Neural progenitor cell (in vitro differentiated cells): ENCODE measurements around the gene PPIB. TPM values are rescaled to one million over a fixed set of nuclear protein-coding genes. Genes with fewer than 3 reads are reported as not detected.

Source experiments
- DNase-seq: peaks from one replicate; pipeline ENCODE4 v3.0.0-alpha.2; 2016; ENCODE audit warnings: low spot score
- H2AFZ ChIP-seq: fragments of 200-600 bp; sonication (generic); replicated peaks from 2 replicates; pipeline ENCODE4 v1.6.1; 2016; ENCODE audit warnings: antibody characterized with exemption
- H3F3A ChIP-seq: fragments of 200-600 bp; sonication (generic); 2 replicates; pipeline ENCODE4 v1.6.1; 2016; ENCODE audit warnings: antibody characterized with exemption, low read depth
- H3K27ac ChIP-seq: fragments of 200-600 bp; sonication (generic); 2 replicates; pipeline ENCODE4 v1.5.1; 2016; ENCODE audit warnings: mild to moderate bottlenecking
- H3K27me3 ChIP-seq: fragments of 200-600 bp; sonication (generic); 2 replicates; pipeline ENCODE4 v1.6.1; 2016; ENCODE audit warnings: mild to moderate bottlenecking, moderate library complexity
- H3K36me3 ChIP-seq: fragments of 200-600 bp; sonication (generic); 2 replicates; pipeline ENCODE4 v1.5.1; 2016
- H3K4me1 ChIP-seq: fragments of 200-600 bp; sonication (generic); 2 replicates; pipeline ENCODE4 v1.6.1; 2016; ENCODE audit warnings: mixed run types
- H3K4me2 ChIP-seq: fragments of 200-600 bp; sonication (generic); 2 replicates; pipeline ENCODE4 v1.6.1; 2016
- H3K4me3 ChIP-seq: fragments of 200-600 bp; sonication (generic); 2 replicates; pipeline ENCODE4 v1.5.1; 2016
- H3K79me2 ChIP-seq: fragments of 200-600 bp; sonication (generic); 2 replicates; pipeline ENCODE4 v1.6.1; 2016; ENCODE audit warnings: low read depth
- H3K9ac ChIP-seq: fragments of 200-600 bp; sonication (generic); 2 replicates; pipeline ENCODE4 v1.6.1; 2016
- H3K9me3 ChIP-seq: fragments of 200-600 bp; sonication (generic); 2 replicates; pipeline ENCODE4 v1.5.1; 2016; ENCODE audit warnings: low read depth
- H4K20me1 ChIP-seq: fragments of 200-600 bp; sonication (generic); 2 replicates; pipeline ENCODE4 v1.6.1; 2016; ENCODE audit warnings: low read depth
- H3K27ac Mint-ChIP-seq: 3 replicates; pipeline ENCODE4 v1.8.0; 2021; ENCODE audit warnings: mixed read lengths
- H3K27me3 Mint-ChIP-seq: 2 replicates; pipeline ENCODE4 v1.8.0; 2022; ENCODE audit warnings: low read depth, mild to moderate bottlenecking, inconsistent platforms, moderate library complexity, mixed read lengths; ENCODE audit not compliant: insufficient read depth
- H3K36me3 Mint-ChIP-seq: 3 replicates; pipeline ENCODE4 v1.8.0; 2021; ENCODE audit warnings: mixed read lengths
- H3K4me1 Mint-ChIP-seq: 3 replicates; pipeline ENCODE4 v1.8.0; 2021; ENCODE audit warnings: mixed read lengths
- H3K4me3 Mint-ChIP-seq: 3 replicates; pipeline ENCODE4 v1.8.0; 2021; ENCODE audit warnings: mild to moderate bottlenecking, moderate library complexity, mixed read lengths
- H3K9me3 Mint-ChIP-seq: 3 replicates; pipeline ENCODE4 v1.8.0; 2020; ENCODE audit warnings: mixed read lengths
- EZH2 ChIP-seq: fragments of 200-600 bp; sonication (generic); IDR thresholded peaks from 2 replicates; pipeline ENCODE4 v1.6.1; 2017; ENCODE audit warnings: antibody characterized with exemption, mild to moderate bottlenecking, moderate library complexity
- EZH2phosphoT487 ChIP-seq: fragments of 200-600 bp; sonication (generic); IDR thresholded peaks from 2 replicates; pipeline ENCODE4 v1.6.1; 2017; ENCODE audit warnings: antibody characterized with exemption
- total RNA-seq: library from RNA; depleted of rRNA; stranded (reverse); fragments of >200 nt; gene quantifications from 2 replicates; pipeline ENCODE4 v1.2.3, GENCODE V29; 2015; ENCODE audit warnings: low replicate concordance
- TF ChIP-seq, protein P1 (sequence below): fragments of 200-600 bp; sonication (generic); IDR thresholded peaks from 2 replicates; pipeline ENCODE4 v1.5.1; 2017; ENCODE audit warnings: antibody characterized with exemption, mild to moderate bottlenecking

Gene PPIB
- total RNA-seq, 1 donor from 2014 or later, result 109 TPM

DNA sequence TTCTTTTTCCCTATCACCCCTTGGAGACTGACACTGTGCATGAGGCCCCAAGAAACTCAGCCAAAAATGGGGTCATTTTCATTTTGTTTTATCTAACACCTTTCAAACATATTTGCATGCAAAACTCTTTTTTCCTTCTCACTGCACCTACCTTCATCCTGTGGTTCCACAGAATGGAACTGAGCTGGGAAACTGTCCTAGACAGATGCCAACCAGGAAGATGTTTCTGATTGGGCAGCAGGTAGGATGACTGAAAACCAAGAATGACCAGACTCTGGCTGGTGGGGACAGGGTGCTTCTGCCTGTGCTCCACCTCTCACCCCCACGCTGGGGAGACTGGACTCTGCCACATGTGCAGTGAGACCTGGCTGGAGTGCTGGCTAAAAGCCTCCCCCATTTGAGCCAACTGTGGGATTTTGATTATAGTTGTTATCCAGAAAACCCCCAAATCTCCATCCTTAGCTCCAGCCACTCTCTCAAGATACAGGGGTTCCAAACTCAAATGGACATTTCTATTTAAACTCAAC lies 5.2 kb downstream of the PPIB start:
- Histone ChIP-seq H3K4me1 (peaks cover 15% of the 10 kb centered on the region), H4K20me1 (peaks cover 13% of the 10 kb centered on the region)

DNA sequence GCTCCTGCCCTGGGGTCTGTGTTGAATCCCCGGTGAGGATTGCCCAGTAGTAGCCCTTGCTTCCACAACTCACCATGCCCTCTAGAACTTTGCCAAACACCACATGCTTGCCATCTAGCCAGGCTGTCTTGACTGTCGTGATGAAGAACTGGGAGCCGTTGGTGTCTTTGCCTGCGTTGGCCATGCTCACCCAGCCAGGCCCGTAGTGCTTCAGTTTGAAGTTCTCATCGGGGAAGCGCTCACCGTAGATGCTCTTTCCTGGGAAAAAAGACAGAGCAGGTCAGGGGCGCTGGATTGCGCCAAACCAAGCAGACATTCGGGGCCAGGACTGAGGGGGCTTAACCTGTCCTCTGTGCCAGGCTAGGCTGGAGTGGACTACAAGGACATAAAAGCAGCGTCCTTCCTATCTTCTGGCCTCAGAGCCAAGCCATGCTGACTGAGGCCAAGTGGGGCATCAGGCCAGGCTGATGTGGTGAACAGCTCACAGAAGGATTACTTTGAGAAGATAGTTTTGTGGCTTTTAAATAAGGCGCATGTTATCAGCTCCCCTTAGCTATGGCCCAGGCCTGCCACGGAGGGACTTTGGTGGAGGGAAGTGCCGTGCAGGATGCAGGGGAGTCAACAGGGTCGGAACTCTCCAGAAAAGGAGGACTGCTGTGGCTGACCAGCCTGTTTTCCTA lies 6.0 kb downstream of the PPIB start:
- H3K4me3 ChIP-seq, result no peak overlapping the region
- no peak for DNase-seq
- H3F3A ChIP-seq, result peaks cover 17% of the 10 kb centered on the region
- Mint-ChIP-seq H3K9me3 (no peaks in the 10 kb centered on the region), H3K27me3 (peaks cover 9% of the 10 kb centered on the region), H3K36me3 (peaks cover 30% of the 10 kb centered on the region), H3K27ac (no peak overlapping the region), H3K4me1 (peaks cover 11% of the 10 kb centered on the region), H3K4me3 (no peak overlapping the region)
- no peak for TF ChIP-seq EZH2
- TF ChIP-seq, protein P1, sequence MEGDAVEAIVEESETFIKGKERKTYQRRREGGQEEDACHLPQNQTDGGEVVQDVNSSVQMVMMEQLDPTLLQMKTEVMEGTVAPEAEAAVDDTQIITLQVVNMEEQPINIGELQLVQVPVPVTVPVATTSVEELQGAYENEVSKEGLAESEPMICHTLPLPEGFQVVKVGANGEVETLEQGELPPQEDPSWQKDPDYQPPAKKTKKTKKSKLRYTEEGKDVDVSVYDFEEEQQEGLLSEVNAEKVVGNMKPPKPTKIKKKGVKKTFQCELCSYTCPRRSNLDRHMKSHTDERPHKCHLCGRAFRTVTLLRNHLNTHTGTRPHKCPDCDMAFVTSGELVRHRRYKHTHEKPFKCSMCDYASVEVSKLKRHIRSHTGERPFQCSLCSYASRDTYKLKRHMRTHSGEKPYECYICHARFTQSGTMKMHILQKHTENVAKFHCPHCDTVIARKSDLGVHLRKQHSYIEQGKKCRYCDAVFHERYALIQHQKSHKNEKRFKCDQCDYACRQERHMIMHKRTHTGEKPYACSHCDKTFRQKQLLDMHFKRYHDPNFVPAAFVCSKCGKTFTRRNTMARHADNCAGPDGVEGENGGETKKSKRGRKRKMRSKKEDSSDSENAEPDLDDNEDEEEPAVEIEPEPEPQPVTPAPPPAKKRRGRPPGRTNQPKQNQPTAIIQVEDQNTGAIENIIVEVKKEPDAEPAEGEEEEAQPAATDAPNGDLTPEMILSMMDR, result no peak
- no peak for TF ChIP-seq EZH2phosphoT487
- H3K27me3 ChIP-seq, result peaks cover 17% of the 10 kb centered on the region
- no peak overlapping the region for H3K9ac ChIP-seq
- H3K4me1 ChIP-seq, result peaks cover 12% of the 10 kb centered on the region
- H3K79me2 ChIP-seq, result peaks cover 8% of the 10 kb centered on the region
- H3K4me2 ChIP-seq, result no peak overlapping the region
- H2AFZ ChIP-seq, result no peak overlapping the region
- peaks cover 11% of the 10 kb centered on the region for H4K20me1 ChIP-seq
- H3K36me3 ChIP-seq, result no peaks in the 10 kb centered on the region
- H3K9me3 ChIP-seq, result no peaks in the 10 kb centered on the region
- H3K27ac ChIP-seq, result no peak overlapping the region

More for the DNA sequence above, 5.2 kb downstream of the PPIB start:
- H3K27me3 ChIP-seq, result peaks cover 8% of the 10 kb centered on the region
- no peak overlapping the region for H3K4me3 Mint-ChIP-seq
- H3K4me1 Mint-ChIP-seq, result peaks cover 17% of the 10 kb centered on the region
- TF ChIP-seq EZH2 (no peak), EZH2phosphoT487 (no peak)
- TF ChIP-seq, protein P1, result no peak
- no peak overlapping the region for H3K4me3 ChIP-seq
- no peak overlapping the region for H3K4me2 ChIP-seq
- DNase-seq, result no peak
- no peak overlapping the region for H3K27ac Mint-ChIP-seq
- no peak overlapping the region for H3K27ac ChIP-seq
- no peak overlapping the region for H2AFZ ChIP-seq
- H3K9me3 Mint-ChIP-seq, result no peaks in the 10 kb centered on the region
- H3K9me3 ChIP-seq, result no peaks in the 10 kb centered on the region
- peaks cover 16% of the 10 kb centered on the region for H3K79me2 ChIP-seq
- no peak overlapping the region for H3K9ac ChIP-seq
- H3K27me3 Mint-ChIP-seq, result peaks cover 5% of the 10 kb centered on the region
- peaks cover 36% of the 10 kb centered on the region for H3K36me3 Mint-ChIP-seq
- no peaks in the 10 kb centered on the region for H3K36me3 ChIP-seq
- peaks cover 18% of the 10 kb centered on the region for H3F3A ChIP-seq

DNA sequence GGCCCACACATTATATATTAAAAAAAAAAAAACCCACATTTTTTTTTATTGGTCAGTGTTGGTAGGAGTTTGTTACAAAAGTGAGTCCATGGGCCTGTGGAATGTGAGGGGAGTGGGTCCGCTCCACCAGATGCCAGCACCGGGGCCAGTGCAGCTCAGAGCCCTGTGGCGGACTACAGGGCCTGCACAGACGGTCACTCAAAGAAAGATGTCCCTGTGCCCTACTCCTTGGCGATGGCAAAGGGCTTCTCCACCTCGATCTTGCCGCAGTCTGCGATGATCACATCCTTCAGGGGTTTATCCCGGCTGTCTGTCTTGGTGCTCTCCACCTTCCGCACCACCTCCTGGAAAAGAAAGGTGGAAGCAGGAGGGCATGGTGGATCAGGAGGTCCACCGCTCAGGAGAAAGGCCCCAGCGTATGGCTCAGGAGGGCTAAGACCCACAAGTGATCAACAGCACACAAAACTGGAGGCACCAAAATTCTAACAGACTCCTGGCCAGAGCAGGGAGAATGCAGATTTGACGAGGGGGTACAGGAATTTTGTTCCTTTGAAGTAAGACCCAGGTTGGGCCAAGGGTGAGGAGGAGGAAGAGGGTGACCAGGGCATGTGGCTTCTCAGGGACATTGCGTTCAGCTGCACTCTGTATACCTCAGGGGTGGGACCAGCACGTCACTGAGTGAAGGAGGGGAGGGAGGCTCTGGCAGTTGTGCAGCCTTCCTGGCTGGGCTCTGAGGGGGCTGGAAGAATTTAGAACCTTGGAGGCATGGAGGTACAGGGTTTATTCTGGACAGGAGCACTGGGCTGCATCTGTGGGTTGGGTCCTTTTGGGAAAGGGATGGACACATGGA lies 6.8 kb downstream of the PPIB start:
- Histone ChIP-seq H3K4me2 (no peak overlapping the region), H3K9me3 (no peaks in the 10 kb centered on the region), H3K9ac (no peak overlapping the region), H3K36me3 (no peaks in the 10 kb centered on the region), H3K79me2 (peaks cover under 1% of the 10 kb centered on the region), H3K4me3 (no peak overlapping the region), H3K27ac (no peak overlapping the region), H2AFZ (no peak overlapping the region), H3K4me1 (peaks cover 9% of the 10 kb centered on the region), H3F3A (peaks cover 13% of the 10 kb centered on the region), H3K27me3 (peaks cover 22% of the 10 kb centered on the region), H4K20me1 (peaks cover 9% of the 10 kb centered on the region)
- TF ChIP-seq EZH2phosphoT487 (no peak), EZH2 (no peak)
- TF ChIP-seq, protein P1, result no peak
- H3K4me3 Mint-ChIP-seq, result no peak overlapping the region
- peaks cover 28% of the 10 kb centered on the region for H3K36me3 Mint-ChIP-seq
- no peaks in the 10 kb centered on the region for H3K9me3 Mint-ChIP-seq
- no peak for DNase-seq
- no peak overlapping the region for H3K27ac Mint-ChIP-seq
- peaks cover 8% of the 10 kb centered on the region for H3K4me1 Mint-ChIP-seq
- H3K27me3 Mint-ChIP-seq, result peaks cover 9% of the 10 kb centered on the region
